K562 (cell line): Measurements from ENCODE around the gene PARS2. TPM values are rescaled to one million over a fixed set of nuclear protein-coding genes. Genes with fewer than 3 reads are reported as not detected.

Experiments
- ATAC-seq: fragments of 200-7000 bp; cut with Tn5 transposase; 3 replicates; pipeline ENCODE4 v1.9.1; 2020; ENCODE audit warnings: moderate library complexity
- BruUV-seq: library from RNA; stranded (reverse); fragments of 400-500 nt; replicated peaks from 2 replicates; lab custom pipeline; 2021; lab: Mats Ljungman, UMichigan
- CTCF ChIA-PET: fragments of 300-600 bp; formaldehyde crosslinking; extraction: SDS; loops from one replicate; lab custom pipeline; 2021; ENCODE audit warnings: low intra/inter-chr PET ratio; lab: Yijun Ruan, JAX
- POLR2A ChIA-PET: fragments of 300-600, 350-650 bp; sonication (Branson Sonifier 250); formaldehyde crosslinking; extraction: SDS; loops from one replicate; lab custom pipeline; 2021; ENCODE audit warnings: antibody characterized with exemption, inconsistent platforms; lab: Yijun Ruan, JAX
- DNase-seq, 4 experiments: peaks; one replicate each; pipeline versions ENCODE4 v3.0.0 to v3.0.0-alpha.2; 2011 to 2018; ENCODE audit warnings: low spot score in 3 of 4, mixed read lengths in 3 of 4; ENCODE audit errors: extremely low read depth in 1 of 4
- FAIRE-seq: peaks from 2 replicates; lab custom pipeline; 2011; peaks lifted over from hg19 to GRCh38; lab: Jason Lieb, UNC
- H2AFZ ChIP-seq: 2 replicates; pipeline ENCODE4 v1.6.0; 2011; ENCODE audit warnings: low read depth, low read length, control low read depth, inconsistent platforms
- H3K27ac ChIP-seq: fragments of 200-600 bp; 3 replicates; pipeline ENCODE4 v1.8.0; 2011; ENCODE audit warnings: low read depth, mild to moderate bottlenecking, control low read depth, inconsistent platforms, low read length, moderate library complexity, mixed read lengths; ENCODE audit errors: extremely low read depth
- H3K27me3 ChIP-seq, 2 experiments: fragments of 300-600 bp in 1 of 2; 2 replicates in 1 of 2; 3 replicates in 1 of 2; pipeline versions ENCODE4 v1.6.0 to v1.8.0; 2011; ENCODE audit warnings: inconsistent platforms in 2 of 2, low read length in 2 of 2, mild to moderate bottlenecking in 1 of 2, mixed read lengths in 1 of 2, moderate library complexity in 1 of 2; ENCODE audit not compliant: control insufficient read depth in 2 of 2, insufficient read depth in 2 of 2
- H3K36me3 ChIP-seq: fragments of 300-600 bp; 3 replicates; pipeline ENCODE4 v1.8.0; 2011; ENCODE audit warnings: mild to moderate bottlenecking, low read length, inconsistent platforms; ENCODE audit not compliant: control insufficient read depth, insufficient read depth
- H3K4me1 ChIP-seq, 2 experiments: fragments of 200-600 bp in 1 of 2; replicated peaks in 1 of 2; 2 replicates in 1 of 2; 3 replicates in 1 of 2; pipeline versions ENCODE4 v1.5.1 to v1.8.0; 2011; ENCODE audit warnings: inconsistent platforms in 2 of 2, low read length in 2 of 2, mild to moderate bottlenecking in 1 of 2, mixed read lengths in 1 of 2, moderate library complexity in 1 of 2; ENCODE audit not compliant: control insufficient read depth in 2 of 2, insufficient read depth in 2 of 2
- H3K4me2 ChIP-seq: 2 replicates; pipeline ENCODE4 v1.6.1; 2011; ENCODE audit warnings: low read length, control low read depth, inconsistent platforms, mixed read lengths; ENCODE audit not compliant: insufficient read depth
- H3K4me3 ChIP-seq: fragments of 200-600 bp; sonication (generic), shearing (Covaris generic); 2 replicates; pipeline ENCODE4 v1.5.1; 2016; ENCODE audit warnings: control low read depth, inconsistent platforms
- H3K79me2 ChIP-seq: fragments of 200-600 bp; 3 replicates; pipeline ENCODE4 v1.8.0; 2011; ENCODE audit warnings: low read length, inconsistent platforms; ENCODE audit not compliant: control insufficient read depth, insufficient read depth
- H3K9ac ChIP-seq, 2 experiments: 2 replicates each; pipeline versions ENCODE4 v1.6.0 to v1.6.1; 2011; ENCODE audit warnings: low read depth in 2 of 2, low read length in 2 of 2, control low read depth in 1 of 2, inconsistent platforms in 1 of 2, mild to moderate bottlenecking in 1 of 2, mixed read lengths in 1 of 2; ENCODE audit not compliant: insufficient read depth in 1 of 2
- H3K9me1 ChIP-seq: one replicate; pipeline ENCODE4 v1.6.0; 2011; ENCODE audit warnings: inconsistent platforms, mild to moderate bottlenecking, low read length, moderate library complexity; ENCODE audit not compliant: control insufficient read depth, insufficient read depth
- H3K9me3 ChIP-seq: replicated peaks from 2 replicates; pipeline ENCODE4 v1.5.1; 2011; ENCODE audit warnings: low read depth, low read length, inconsistent platforms; ENCODE audit not compliant: control insufficient read depth, insufficient read depth
- H4K20me1 ChIP-seq: replicated peaks from 2 replicates; pipeline ENCODE4 v1.6.1; 2011; ENCODE audit warnings: low read length, inconsistent platforms, mixed read lengths; ENCODE audit not compliant: control insufficient read depth, insufficient read depth
- ASH1L ChIP-seq: fragments of 450-650 bp; IDR thresholded peaks from 2 replicates; pipeline ENCODE4 v1.6.1; 2018; ENCODE audit warnings: borderline replicate concordance, mild to moderate bottlenecking, low read depth; ENCODE audit not compliant: partially characterized antibody
- CHD2 ChIP-seq: IDR thresholded peaks from 2 replicates; pipeline ENCODE4 v1.6.1; 2011; ENCODE audit warnings: low read depth, low read length
- CREB1 ChIP-seq, 2 experiments: sonication (generic) in 1 of 2; formaldehyde crosslinking in 1 of 2; IDR thresholded peaks; 2 replicates each; pipeline versions ENCODE4 v1.6.1 to v1.8.0; 2012 to 2022; ENCODE audit warnings: inconsistent platforms in 1 of 2, mild to moderate bottlenecking in 1 of 2, missing genetic modification reagents in 1 of 2, moderate library complexity in 1 of 2
- HBP1 ChIP-seq: fragments of 450-650 bp; formaldehyde crosslinking; IDR thresholded peaks from 2 replicates; pipeline ENCODE4 v1.4.0; 2022; ENCODE audit warnings: missing genetic modification characterization
- HLTF ChIP-seq: fragments of 450-650 bp; IDR thresholded peaks from 2 replicates; pipeline ENCODE4 v1.6.1; 2016
- KLF1 ChIP-seq: fragments of 450-650 bp; IDR thresholded peaks from 2 replicates; pipeline ENCODE4 v1.6.1; 2016; ENCODE audit warnings: missing genetic modification characterization, missing compliant biosample characterization
- MCM7 ChIP-seq, 2 experiments: fragments of 450-650 bp; IDR thresholded peaks; 2 replicates each; pipeline ENCODE4 v1.6.1; 2016 to 2018
- NFXL1 ChIP-seq: fragments of 450-650 bp; formaldehyde crosslinking; IDR thresholded peaks from 2 replicates; pipeline ENCODE4 v1.4.0; 2021; ENCODE audit warnings: mild to moderate bottlenecking
- POLR2AphosphoS5 ChIP-seq: IDR thresholded peaks from 2 replicates; pipeline ENCODE4 v1.6.1; 2011; ENCODE audit warnings: mild to moderate bottlenecking, low read depth, low read length, moderate library complexity; ENCODE audit not compliant: control insufficient read depth, insufficient read depth
- RAD21 ChIP-seq, 2 experiments: fragments of 250-450 bp in 1 of 2; fragments of 450-650 bp in 1 of 2; sonication (Bioruptor Pico) in 1 of 2; formaldehyde crosslinking in 1 of 2; IDR thresholded peaks in 1 of 2; conservative IDR thresholded peaks in 1 of 2; 2 replicates each; pipeline versions ENCODE4 v1.4.0 to v1.8.0; 2020 to 2022; ENCODE audit warnings: mild to moderate bottlenecking in 2 of 2, moderate library complexity in 1 of 2
- SIX5 ChIP-seq, 2 experiments: IDR thresholded peaks; 2 replicates each; pipeline ENCODE4 v1.6.1; 2011; ENCODE audit warnings: low read length in 2 of 2, borderline replicate concordance in 1 of 2, low read depth in 1 of 2, mild to moderate bottlenecking in 1 of 2, moderate library complexity in 1 of 2; ENCODE audit not compliant: insufficient read depth in 1 of 2
- SMC3 ChIP-seq: conservative IDR thresholded peaks from 2 replicates; pipeline ENCODE4 v1.6.1; 2011; ENCODE audit warnings: low read depth, low read length, improper control_type of control experiment; ENCODE audit not compliant: insufficient read depth
- SRSF9 ChIP-seq: fragments of 200-400 bp; formaldehyde crosslinking; IDR thresholded peaks from 2 replicates; pipeline ENCODE4 v1.6.1; 2017; ENCODE audit warnings: low read depth, low read length, borderline replicate concordance
- TBL1XR1 ChIP-seq, 2 experiments: IDR thresholded peaks; 2 replicates each; pipeline ENCODE4 v1.6.1; 2012; ENCODE audit warnings: improper control_type of control experiment in 2 of 2, low read length in 2 of 2, mild to moderate bottlenecking in 1 of 2
- XRCC5 ChIP-seq: fragments of 200-400 bp; formaldehyde crosslinking; IDR thresholded peaks from 2 replicates; pipeline ENCODE4 v1.6.1; 2017; ENCODE audit warnings: low read depth, mild to moderate bottlenecking, low read length
- ZNF512 ChIP-seq: IDR thresholded peaks from 2 replicates; pipeline ENCODE4 v1.6.1; 2016; ENCODE audit warnings: missing genetic modification characterization, missing compliant biosample characterization
- WGBS: fragments of 100-300 bp; shearing (Covaris generic); methylation state at CpG from one replicate; pipeline ENCODE4 v1.1.6; 2016; ENCODE audit warnings: low coverage, mixed read lengths; ENCODE audit not compliant: insufficient coverage; ENCODE audit errors: missing lambda C conversion rate; 5-methylcytosine and 5-hydroxymethylcytosine counted together
- in situ Hi-C: fragments of 300-500 bp; cut with MboI; formaldehyde crosslinking; loops from 4 replicates; pipeline ENCODE4 v1.15.0; 2018; ENCODE audit warnings: inconsistent platforms, mixed read lengths
- intact Hi-C: fragments of 100-400 bp; cut with micrococcal nuclease; formaldehyde crosslinking; loops from 2 replicates; pipeline ENCODE4 v1.14.2; 2022
- polyA plus RNA-seq, 8 experiments: library from polyadenylated mRNA; depleted of rRNA in 4 of 8; stranded (reverse) in 5 of 8; unstranded in 3 of 8; fragments of >200 nt; fragmentation: Nextera tagmentation in 2 of 8; fragmentation: Illumina TruSeq in 1 of 8; extraction: Ambion mirVana in 2 of 8; extraction: Trizol in 1 of 8; gene quantifications; 2 replicates each; pipeline versions ENCODE4 v1.2.1 to v1.2.3, GENCODE V29; 2011 to 2014; ENCODE audit warnings: inconsistent platforms in 1 of 8, missing spikeins in 1 of 8
- total RNA-seq, 7 experiments: library from RNA; depleted of rRNA in 6 of 7; stranded (reverse); fragments of >200 nt in 6 of 7; fragmentation: Illumina TruSeq in 2 of 7; extraction: Trizol in 2 of 7; gene quantifications; 2 replicates each; pipeline versions ENCODE4 v1.2.1 to v1.2.3, GENCODE V29; 2011 to 2021; ENCODE audit warnings: low replicate concordance in 1 of 7

PARS2 gene
- total and polyA plus RNA-seq, 9 of the 15 experiments (the other 6 are each of a cell fraction or from before 2014, with no cell fraction given) = 6.3 to 12.4 (median 7.9) TPM

GRCh38 chr1:54810153-54810942, 46.0 kb upstream of the PARS2 start:
- no peak overlapping the region for H3K4me2 ChIP-seq
- TF ChIP-seq RAD21 (CRISPR knock-in tag; conservative IDR thresholded peaks at IDR 0.05 in 1 of 2, IDR thresholded peaks at IDR 0.05 in 1 of 2) = peak; percentile 87 to 93
- TF ChIP-seq SMC3 = peak; percentile 88
- TF ChIP-seq NFXL1 (CRISPR knock-in tag) = no peak
- TF ChIP-seq ASH1L = no peak
- TF ChIP-seq KLF1 (tag) = no peak
- no peak for TF ChIP-seq SIX5 (IDR thresholded peaks at IDR 0.05; ENCODE audit: borderline replicate concordance in 1 of 2, insufficient read depth in 1 of 2, low read depth in 1 of 2, low read length in 2 of 2)
- no peak for TF ChIP-seq TBL1XR1 (IDR thresholded peaks at IDR 0.05; ENCODE audit: low read length in 2 of 2)
- TF ChIP-seq CREB1 (IDR thresholded peaks at IDR 0.05) = no peak
- no peak for TF ChIP-seq CREB1 (CRISPR knock-in tag; IDR thresholded peaks at IDR 0.05)
- no peak for TF ChIP-seq POLR2AphosphoS5
- no peak for TF ChIP-seq SRSF9
- no peak for TF ChIP-seq MCM7 (IDR thresholded peaks at IDR 0.05)
- no peak for TF ChIP-seq XRCC5
- TF ChIP-seq ZNF512 = no peak
- no peak for TF ChIP-seq CHD2
- no peak for TF ChIP-seq HLTF
- TF ChIP-seq HBP1 (CRISPR knock-in tag) = no peak

More at GRCh38 chr1:54810153-54810942, 46.0 kb upstream of the PARS2 start:
- no peak overlapping the region for H3K27ac ChIP-seq
- H2AFZ ChIP-seq = no peak overlapping the region
- ATAC-seq (peak; percentile 95), FAIRE-seq (peak; percentile 88), DNase-seq (peak; percentile 70 to 80 (median 79))
- H3K4me3 ChIP-seq = no peak overlapping the region
- H3K9me3 ChIP-seq = no peaks in the 10 kb centered on the region
- no peaks in the 10 kb centered on the region for H3K79me2 ChIP-seq
- H4K20me1 ChIP-seq = peaks cover 9% of the 10 kb centered on the region; the same call in 1 of the 2 replicates
- WGBS = 5% methylated on average over 13 of the region's 13 CpGs
- H3K36me3 ChIP-seq = no peaks in the 10 kb centered on the region
- H3K9me1 ChIP-seq = no peaks in the 10 kb centered on the region
- peaks cover 0 to 6% of the 10 kb centered on the region in 2 experiments; a peak in 1 of 5 replicates for H3K4me1 ChIP-seq
- BruUV-seq = no TSS peak
- in situ Hi-C loops (no loop called here), intact Hi-C loops (loop anchor here (1.0 to 2.0 kb wide), 3 partner anchors 138 to 950 kb away; no protein-coding TSS in a partner anchor)
- ChIA-PET CTCF (interaction anchor here (0.8 to 3.0 kb wide), 5 partner anchors 135 to 949 kb away, joined by 3 to 25 read pairs (median 4); no protein-coding TSS in a partner anchor), POLR2A (no interaction called here)
- peak overlapping the region in 1 of 2 experiments; percentile 10; a peak in 1 of 4 replicates for H3K9ac ChIP-seq
- H3K27me3 ChIP-seq = peaks cover 22 to 61% of the 10 kb centered on the region in 2 experiments
